HepG2 (cell line): ENCODE results near the gene CSNK1D. TPM values are rescaled to one million over a fixed set of nuclear protein-coding genes. Genes with fewer than 3 reads are reported as not detected.

Experiments
- CC2D1A ChIP-seq: sonication (generic); formaldehyde crosslinking; IDR thresholded peaks from 2 replicates; pipeline ENCODE4 v1.8.1; 2023; ENCODE audit warnings: mild to moderate bottlenecking, missing genetic modification reagents
- CHD2 ChIP-seq: IDR thresholded peaks from 2 replicates; pipeline ENCODE4 v1.6.1; 2011; ENCODE audit warnings: low read depth, low read length, improper control_type of control experiment
- E2F2 ChIP-seq: sonication (generic); formaldehyde crosslinking; IDR thresholded peaks from 2 replicates; pipeline ENCODE4 v1.4.0; 2020; ENCODE audit warnings: missing genetic modification reagents, borderline replicate concordance
- MED1 ChIP-seq: sonication (generic); formaldehyde crosslinking; IDR thresholded peaks from 2 replicates; pipeline ENCODE4 v1.4.0; 2020; ENCODE audit warnings: missing genetic modification reagents
- UBTF ChIP-seq: sonication (generic); formaldehyde crosslinking; IDR thresholded peaks from 2 replicates; pipeline ENCODE4 v1.4.0; 2020; ENCODE audit warnings: mild to moderate bottlenecking, missing genetic modification reagents
- ZBTB33 ChIP-seq: sonication (generic); formaldehyde crosslinking; IDR thresholded peaks from 2 replicates; pipeline ENCODE4 v1.4.0; 2020; ENCODE audit warnings: missing genetic modification reagents
- ZBTB42 ChIP-seq: sonication (generic); formaldehyde crosslinking; IDR thresholded peaks from 2 replicates; pipeline ENCODE4 v1.5.0; 2020; ENCODE audit warnings: mild to moderate bottlenecking, missing genetic modification reagents
- ZFP62 ChIP-seq: sonication (generic); formaldehyde crosslinking; IDR thresholded peaks from 2 replicates; pipeline ENCODE4 v1.4.0; 2020; ENCODE audit warnings: missing genetic modification reagents
- ZNF407 ChIP-seq: sonication (generic); formaldehyde crosslinking; IDR thresholded peaks from one replicate; pipeline ENCODE4 v1.5.1; 2020; ENCODE audit warnings: mild to moderate bottlenecking, missing genetic modification reagents; ENCODE audit errors: not compliant biosample characterization
- ZNF790 ChIP-seq: sonication (generic); formaldehyde crosslinking; IDR thresholded peaks from 2 replicates; pipeline ENCODE4 v1.8.0; 2022; ENCODE audit warnings: missing genetic modification reagents, mild to moderate bottlenecking, borderline replicate concordance
- polyA plus RNA-seq, 8 experiments: library from polyadenylated mRNA; depleted of rRNA in 3 of 8; stranded (reverse) in 7 of 8; unstranded in 1 of 8; fragments of >200 nt; fragmentation: Illumina TruSeq in 4 of 8; extraction: Trizol in 4 of 8; gene quantifications; 2 replicates each; pipeline versions ENCODE4 v1.2.1 to v1.2.3, GENCODE V29; 2011 to 2016; ENCODE audit warnings: low read depth in 4 of 8, missing spikeins in 1 of 8, mixed read lengths in 1 of 8; ENCODE audit not compliant: insufficient read depth in 1 of 8
- total RNA-seq, 5 experiments: library from RNA; depleted of rRNA; stranded (reverse); fragments of >200 nt; fragmentation: Illumina TruSeq; extraction: Trizol; gene quantifications; 2 replicates each; pipeline ENCODE4 v1.2.3, GENCODE V29; 2016; ENCODE audit warnings: low read depth in 1 of 5
- TF ChIP-seq, protein P1 (sequence below): sonication (generic); formaldehyde crosslinking; conservative IDR thresholded peaks from 2 replicates; pipeline ENCODE4 v1.5.0; 2020; ENCODE audit warnings: missing genetic modification reagents

Gene CSNK1D
- total and polyA plus RNA-seq, 2 of the 13 experiments (the other 11 are each of a cell fraction or from before 2014, with no cell fraction given) = 31.5 to 128 TPM

- peak; percentile 39 for TF ChIP-seq ZNF407
- TF ChIP-seq CHD2 = no peak; the same call in 1 of the 2 replicates
- peak; percentile 87; the same call in 1 of the 2 replicates for TF ChIP-seq UBTF
- no peak for TF ChIP-seq ZBTB33 (CRISPR knock-in tag)
- TF ChIP-seq CC2D1A (CRISPR knock-in tag) = no peak
- TF ChIP-seq, protein P1, sequence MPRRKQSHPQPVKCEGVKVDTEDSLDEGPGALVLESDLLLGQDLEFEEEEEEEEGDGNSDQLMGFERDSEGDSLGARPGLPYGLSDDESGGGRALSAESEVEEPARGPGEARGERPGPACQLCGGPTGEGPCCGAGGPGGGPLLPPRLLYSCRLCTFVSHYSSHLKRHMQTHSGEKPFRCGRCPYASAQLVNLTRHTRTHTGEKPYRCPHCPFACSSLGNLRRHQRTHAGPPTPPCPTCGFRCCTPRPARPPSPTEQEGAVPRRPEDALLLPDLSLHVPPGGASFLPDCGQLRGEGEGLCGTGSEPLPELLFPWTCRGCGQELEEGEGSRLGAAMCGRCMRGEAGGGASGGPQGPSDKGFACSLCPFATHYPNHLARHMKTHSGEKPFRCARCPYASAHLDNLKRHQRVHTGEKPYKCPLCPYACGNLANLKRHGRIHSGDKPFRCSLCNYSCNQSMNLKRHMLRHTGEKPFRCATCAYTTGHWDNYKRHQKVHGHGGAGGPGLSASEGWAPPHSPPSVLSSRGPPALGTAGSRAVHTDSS (CRISPR knock-in tag) = peak; percentile 23; the same call in 1 of the 2 replicates
- TF ChIP-seq ZBTB42 = peak; percentile 76; the same call in 1 of the 2 replicates
- TF ChIP-seq MED1 = peak; percentile 84
- TF ChIP-seq ZNF790 (CRISPR knock-in tag) = no peak
- no peak for TF ChIP-seq ZFP62 (CRISPR knock-in tag)
- peak; percentile 64; the same call in 1 of the 2 replicates for TF ChIP-seq E2F2
These were observed 60.9 kb downstream of the CSNK1D start, which contains the start of gene CCDC57 (continued) for GRCh38 chr17:82212331-82213250.
